Gastroesophageal sphincter (tissue), 3 donors: ENCODE measurements around the gene FBXO31.

Source experiments
- CTCF ChIP-seq, 4 experiments: fragments of 200-600 bp in 2 of 4; fragments of 450-650 bp in 2 of 4; sonication (generic) in 1 of 4; IDR thresholded peaks; one replicate each; pipeline ENCODE4 v1.5.1; 2017 to 2019; ENCODE audit warnings: antibody characterized with exemption in 4 of 4, mild to moderate bottlenecking in 2 of 4, moderate library complexity in 2 of 4
- POLR2AphosphoS5 ChIP-seq: sonication (generic); formaldehyde crosslinking; IDR thresholded peaks from one replicate; pipeline ENCODE4 v1.6.1; 2017; ENCODE audit warnings: antibody characterized with exemption

DNA sequence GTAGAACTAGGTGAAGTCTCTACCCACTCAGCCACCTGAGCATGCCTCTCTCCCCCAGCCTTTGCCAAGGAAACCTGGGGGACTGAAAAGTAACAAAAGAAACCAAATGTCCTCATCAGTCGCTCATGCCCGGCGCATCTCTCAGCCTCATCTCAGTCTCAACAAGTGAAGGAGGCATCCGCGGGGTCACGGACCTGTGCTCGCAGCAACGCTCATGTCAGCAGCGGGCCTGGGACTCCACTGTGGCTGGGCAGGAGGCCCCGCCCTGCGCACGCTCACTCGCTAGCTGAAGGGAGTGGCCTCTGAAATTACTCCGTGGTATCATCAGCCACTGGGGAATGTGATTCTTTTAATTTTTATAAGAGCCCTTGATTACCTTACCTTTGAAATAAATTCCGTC is 39.9 kb upstream of the FBXO31 start:
- TF ChIP-seq CTCF (IDR thresholded peaks at IDR 0.05) (no peak), POLR2AphosphoS5 (no peak)
